Stimulated activated naive CD8-positive, alpha-beta T cell treated with anti-CD3 and anti-CD28 coated beads, Interleukin-15, Interleukin-2, amounts not matched to agents 100 U/mL and 50 U/mL, for 24 hours (primary cell): Measurements from ENCODE around the gene NSD1.
"Not testable (repeated sequence)": the region's sequence is repeated elsewhere in the genome, so short reads cannot be mapped to it uniquely, and the experiment has no call there.

Experiments used
- ATAC-seq: fragments of 150-1000 bp; cut with Tn5 transposase; one replicate; pipeline ENCODE4 v1.10.0; 2021
- DNase-seq: peaks from one replicate; pipeline ENCODE4 v3.0.0; 2021

NSD1 gene

DNA sequence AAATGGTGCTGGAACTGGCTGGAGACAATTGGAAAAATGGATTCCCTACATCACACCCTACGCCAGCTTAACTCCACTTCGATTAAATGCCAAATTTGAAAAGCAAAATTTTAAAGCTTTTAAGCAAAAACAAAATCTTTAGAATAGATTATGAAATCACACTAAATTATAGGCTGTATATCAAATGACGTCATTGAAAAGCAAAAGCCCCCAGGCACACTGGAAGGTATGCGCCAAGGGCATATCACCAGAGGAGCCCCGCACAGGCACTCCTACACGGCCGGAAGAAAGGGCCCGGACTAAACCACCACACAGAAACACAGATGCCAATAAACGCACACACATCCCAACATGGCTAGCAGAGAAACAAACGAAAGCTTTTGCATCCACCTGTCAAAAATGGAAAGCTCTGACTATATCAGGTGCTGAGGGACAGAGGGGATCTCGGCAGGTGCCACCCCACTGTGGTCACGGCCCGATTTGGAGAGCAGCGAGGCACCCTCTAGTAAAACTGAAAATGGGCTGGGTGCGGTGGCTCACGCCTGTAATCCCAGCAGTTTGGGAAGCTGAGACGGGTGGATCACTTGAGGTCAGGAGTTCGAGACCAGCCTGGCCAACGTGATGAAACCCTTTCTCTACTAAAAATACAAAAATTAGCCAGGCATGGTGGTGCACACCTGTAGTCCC lies 195.1 kb downstream of the NSD1 start:
- ATAC-seq (no peak), DNase-seq (no peak)

DNA sequence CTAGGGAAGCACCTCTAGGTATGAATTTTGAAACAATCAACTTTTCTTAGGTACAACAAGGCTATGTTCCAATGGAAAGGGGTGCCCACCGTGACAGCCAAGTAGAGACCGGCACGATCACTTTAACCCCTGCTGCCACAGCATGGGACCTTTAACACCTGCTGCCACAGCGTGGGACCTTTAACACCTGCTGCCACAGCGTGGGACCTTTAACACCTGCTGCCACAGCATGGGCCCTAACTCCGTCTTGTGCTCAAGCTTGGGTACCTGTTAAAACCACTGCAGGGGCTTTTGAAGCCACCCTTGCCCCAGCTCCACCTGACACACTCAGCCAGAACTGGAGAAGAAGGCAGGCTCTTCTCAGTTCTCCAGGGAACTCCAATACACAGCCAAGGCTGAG lies 196.3 kb downstream of the NSD1 start:
- ATAC-seq (no peak), DNase-seq (no peak)

DNA sequence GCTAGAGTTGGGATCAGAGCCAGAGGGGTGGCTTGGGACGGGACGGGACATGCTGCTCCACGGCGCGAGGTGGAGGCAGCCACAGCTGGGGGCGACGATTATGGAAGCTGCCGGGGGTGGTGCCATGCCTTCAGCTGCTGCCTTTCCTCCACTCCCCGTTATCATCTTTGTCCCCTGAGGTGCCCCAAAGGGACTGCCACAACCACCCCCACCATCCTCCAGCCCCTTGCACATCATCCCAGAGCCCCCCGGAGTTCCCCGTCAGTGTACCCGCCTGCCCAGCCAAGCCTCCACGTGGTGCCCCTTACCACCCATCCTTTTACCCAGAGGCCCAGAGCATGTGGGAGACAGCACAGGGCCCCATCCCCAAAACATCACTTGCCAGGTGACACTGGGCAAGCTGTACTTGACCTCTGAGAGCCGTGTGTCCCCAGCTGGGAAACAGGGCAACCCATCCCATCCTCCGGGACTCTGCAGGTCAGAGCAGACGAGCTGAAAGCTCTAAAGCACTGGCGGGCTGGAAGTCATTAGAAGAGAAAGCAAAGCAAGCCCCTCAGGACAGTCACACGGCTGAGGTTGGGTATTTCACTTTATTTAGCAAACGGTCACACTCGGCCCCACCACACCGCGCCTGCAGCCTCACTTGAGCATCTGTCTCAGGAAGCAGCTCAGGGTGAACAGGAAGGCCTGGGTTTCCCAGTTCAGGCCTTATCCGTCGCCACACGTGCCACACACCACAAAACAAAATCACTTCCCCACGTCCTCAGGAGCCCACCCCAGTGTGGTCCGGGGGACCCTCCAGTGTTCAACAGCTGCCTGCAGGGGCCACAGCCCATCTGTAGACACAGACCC lies 197.6 kb downstream of the NSD1 start:
- ATAC-seq, result no peak
- DNase-seq, result no peak

DNA sequence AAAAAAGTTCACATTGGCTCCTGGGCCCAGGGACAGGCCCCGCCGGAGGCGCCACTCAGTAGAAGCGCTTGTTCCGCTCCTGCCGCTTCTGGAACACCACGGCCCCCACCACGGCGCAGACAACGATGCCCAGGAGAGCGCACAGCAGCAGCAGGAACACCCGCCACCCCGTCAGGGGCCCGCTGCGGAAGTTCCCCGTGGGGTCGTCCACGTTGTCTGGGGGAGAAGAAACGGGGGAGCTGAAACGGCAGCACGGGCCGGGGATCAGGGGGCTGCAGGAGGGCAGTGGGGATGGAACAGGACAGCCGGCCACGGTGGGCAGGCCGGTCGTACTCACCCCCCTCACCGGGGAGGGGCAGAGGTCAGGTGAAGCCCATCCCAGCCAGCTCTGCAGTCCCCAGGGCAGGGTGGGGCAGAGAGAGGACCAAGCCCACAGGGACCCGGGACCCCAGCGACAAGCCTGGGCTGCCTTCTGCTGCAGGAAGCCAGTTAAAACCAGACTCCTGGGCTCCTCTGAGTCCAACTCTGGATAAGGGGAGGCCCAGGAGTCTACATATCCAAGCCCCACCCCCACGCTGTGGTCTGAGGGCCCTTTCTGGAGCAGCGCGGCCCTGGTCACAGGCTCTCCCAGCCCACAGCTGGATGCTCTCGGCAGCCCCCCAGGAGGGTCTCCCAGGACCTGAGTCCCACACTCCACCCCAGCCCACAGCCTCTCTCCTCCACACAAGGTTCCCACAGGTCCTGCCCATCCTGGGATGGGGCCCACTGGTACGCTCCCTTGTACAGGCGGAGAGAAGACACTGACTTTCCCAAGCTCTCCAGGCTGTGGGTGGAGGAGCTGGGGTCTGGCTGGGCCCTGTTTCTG lies 198.7 kb downstream of the NSD1 start:
- DNase-seq (no peak), ATAC-seq (no peak)

DNA sequence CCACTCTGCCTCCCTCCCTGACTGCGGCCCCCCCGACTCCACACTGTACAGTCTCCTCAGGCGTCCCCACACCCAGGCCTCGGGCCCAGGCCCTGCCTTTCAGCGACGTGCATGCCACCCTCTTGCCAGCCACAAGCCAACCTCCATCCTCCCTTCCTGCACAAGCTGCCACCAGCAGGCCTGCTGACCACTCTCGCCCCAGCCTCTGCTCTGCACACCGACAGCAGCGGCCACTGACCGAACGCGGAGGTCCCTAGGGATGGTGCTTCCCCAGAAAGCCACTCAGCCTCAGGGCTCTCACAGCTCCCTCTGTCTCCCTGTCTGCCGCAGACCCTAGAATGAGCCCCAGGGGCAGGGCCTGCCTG lies 199.3 kb downstream of the NSD1 start:
- DNase-seq, result no peak
- ATAC-seq, result no peak

DNA sequence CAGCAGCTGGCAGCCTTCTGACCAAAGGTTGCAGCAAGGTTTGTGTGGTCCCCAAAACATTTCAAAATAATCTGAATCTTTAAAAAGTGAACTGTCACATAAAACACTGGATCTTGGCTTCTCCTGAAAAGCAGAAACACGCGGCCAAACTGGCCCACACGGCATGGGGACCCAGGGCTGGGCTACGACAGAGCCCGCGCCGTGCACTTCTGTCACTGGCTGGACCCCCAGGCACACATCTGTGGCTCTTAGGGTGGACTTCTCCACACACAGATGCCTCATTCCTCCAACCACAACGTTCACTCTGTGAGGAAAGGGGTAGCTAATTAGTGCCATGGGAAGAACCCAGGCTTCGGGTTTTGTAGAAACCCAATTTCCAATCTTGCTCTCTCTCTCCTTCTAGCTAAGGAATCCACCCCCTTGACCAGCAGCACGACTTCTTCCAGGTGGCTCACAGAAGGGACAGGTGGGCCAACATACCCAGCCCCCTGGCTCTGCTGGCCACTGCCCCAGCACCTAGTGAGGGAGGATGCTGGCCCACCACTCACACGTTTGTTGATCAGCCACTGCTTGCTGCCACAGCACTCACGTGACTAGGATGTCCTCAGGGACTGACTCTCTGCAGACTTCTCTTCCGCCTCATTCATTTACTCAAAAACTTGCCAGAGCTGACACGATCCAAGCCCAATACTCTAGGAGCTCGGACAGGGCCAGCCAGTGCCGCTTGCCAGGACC lies 200.0 kb downstream of the NSD1 start:
- ATAC-seq (no peak), DNase-seq (no peak)

DNA sequence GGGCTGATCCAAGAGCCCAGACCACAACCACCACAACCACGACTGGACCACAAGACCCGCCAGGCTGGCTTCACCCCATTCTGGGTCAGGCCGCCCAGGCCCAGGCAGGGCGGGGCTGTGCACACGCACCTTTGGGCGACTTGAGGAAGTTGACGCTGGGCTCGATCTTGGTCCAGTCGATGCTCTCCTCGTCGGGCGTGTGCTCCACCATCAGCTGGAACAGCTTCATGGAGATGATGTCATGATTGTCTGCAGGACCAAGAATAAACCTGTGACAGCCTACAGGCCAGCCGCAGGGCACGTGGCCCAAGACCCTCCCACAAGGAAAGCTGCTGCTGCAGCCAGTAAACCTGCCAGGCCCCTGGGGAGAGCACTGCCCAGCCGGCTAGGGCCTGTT lies 200.6 kb downstream of the NSD1 start:
- no peak for DNase-seq

DNA sequence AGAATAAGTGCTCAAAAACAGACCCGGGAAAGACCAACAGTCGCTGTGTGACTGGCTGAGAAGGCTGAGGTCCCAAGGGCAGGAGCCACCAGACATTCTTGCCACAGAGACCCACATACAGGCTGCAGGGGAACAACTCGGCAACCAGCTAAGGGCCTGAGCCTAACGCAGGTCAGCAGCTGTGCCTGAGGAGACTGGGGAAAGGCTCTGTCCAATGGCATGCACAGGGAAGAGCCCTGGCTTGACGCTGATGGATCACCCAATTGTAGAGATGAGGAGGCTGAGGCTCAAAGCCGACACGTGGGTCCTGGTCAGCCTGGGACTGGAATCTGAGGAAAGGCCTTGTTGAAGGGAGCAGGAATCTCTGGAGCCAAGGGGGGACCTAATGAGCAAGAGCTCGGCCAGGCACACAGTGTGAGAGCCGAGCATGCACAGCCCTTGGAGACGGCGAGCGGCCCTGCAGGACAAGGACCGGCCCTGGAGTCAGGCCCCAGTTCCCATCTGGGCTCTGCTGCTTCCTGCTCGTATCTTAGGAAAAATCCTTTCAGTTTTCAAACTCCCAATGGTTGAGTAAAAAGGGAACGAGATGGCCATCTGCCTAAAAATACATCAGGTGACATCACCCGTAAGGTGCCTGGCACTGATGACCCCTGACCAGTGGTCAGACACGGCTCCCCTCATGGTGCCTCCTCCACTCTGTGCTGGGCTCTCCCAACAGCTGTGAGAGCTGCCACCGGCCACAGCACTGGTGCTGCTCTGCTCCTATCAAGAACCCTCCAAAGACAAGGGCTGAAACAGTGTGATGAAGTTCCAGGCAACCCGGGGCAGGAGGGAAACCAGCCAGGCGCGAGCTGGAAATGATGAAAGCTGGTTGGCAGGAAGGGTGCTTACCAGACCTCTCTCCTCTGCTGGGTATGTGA lies 201.5 kb downstream of the NSD1 start:
- ATAC-seq (no peak), DNase-seq (no peak)

More for the DNA sequence above, 200.6 kb downstream of the NSD1 start:
- no peak for ATAC-seq

DNA sequence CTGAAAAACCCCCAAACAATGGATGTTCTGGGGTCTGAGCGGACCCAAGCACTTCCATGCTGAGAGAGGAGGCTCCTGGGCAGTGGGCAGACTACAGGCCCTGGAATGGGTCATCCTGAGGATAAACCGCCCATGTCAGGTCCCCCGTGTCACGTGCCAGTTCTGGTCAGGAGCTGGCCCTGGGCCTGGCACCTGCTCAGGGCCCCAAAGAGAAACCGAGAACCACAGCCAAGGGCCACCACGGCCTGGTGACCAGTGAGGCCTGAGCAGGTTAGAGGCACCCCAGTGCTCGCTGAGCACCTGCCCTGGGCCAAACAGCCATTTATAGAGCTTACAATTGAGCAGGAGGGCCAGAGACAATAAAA lies 202.1 kb downstream of the NSD1 start:
- no peak for ATAC-seq
- DNase-seq, result no peak

DNA sequence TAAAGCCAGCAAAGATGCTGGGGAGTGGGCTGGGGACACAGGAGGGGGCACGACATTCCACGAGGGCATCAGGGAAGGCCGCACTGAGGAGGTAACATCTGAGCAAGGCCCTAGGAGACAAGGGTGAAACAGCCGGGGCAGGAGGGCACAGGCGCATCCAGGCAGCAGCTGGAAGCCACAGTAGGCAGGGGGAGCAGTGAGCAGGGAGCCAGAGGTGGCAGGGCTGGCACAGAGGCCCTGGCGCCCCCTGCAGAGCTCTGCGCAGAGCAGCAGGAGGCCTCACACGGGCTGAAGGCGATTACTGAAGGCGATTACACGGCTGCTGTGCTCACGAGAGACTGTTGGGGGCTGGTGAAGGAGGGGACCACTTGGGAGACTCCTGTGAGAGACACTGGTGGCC lies 202.5 kb downstream of the NSD1 start:
- peak; percentile 51 for DNase-seq
- ATAC-seq, result peak; percentile 78

DNA sequence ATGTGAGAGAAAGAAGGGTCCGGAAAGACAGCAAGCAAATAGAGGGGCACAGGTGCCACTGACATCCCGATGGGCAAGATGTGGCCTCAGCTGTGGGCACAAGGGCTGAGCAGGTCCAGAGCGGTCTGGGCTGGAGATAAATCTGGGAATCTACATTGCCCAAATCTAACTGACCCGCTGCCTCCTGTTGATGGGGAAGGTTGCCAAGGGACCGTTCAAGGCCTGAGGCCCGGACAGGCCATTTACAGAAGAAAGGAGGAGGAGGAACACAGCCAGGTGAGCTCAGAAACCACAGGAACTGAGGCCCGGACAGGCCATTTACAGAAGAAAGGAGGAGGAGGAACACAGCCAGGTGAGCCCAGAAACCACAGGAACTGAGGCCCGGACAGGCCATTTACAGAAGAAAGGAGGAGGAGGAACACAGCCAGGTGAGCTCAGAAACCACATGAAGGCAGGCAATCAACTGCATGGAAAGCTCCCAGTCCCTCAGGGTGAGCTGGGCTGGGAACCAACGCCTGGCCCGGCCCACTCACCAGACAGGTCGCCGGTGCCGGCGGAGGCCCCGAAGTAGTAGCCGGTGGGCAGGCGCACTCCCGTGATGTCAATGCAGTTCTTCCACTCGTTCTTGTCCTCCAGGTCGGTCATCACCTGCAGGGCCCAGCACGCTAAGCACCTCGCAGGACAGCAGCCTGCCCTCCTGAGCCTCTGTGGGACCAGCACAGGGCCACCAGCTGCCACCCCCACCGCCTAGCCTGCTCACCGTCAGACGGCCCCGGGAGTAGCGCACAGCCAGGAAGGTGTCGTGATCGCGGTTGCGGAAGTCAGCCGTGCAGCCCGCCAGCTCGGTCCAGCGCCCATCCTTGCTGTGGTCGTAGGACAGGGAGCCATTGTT lies 203.3 kb downstream of the NSD1 start:
- ATAC-seq (no peak), DNase-seq (no peak)

DNA sequence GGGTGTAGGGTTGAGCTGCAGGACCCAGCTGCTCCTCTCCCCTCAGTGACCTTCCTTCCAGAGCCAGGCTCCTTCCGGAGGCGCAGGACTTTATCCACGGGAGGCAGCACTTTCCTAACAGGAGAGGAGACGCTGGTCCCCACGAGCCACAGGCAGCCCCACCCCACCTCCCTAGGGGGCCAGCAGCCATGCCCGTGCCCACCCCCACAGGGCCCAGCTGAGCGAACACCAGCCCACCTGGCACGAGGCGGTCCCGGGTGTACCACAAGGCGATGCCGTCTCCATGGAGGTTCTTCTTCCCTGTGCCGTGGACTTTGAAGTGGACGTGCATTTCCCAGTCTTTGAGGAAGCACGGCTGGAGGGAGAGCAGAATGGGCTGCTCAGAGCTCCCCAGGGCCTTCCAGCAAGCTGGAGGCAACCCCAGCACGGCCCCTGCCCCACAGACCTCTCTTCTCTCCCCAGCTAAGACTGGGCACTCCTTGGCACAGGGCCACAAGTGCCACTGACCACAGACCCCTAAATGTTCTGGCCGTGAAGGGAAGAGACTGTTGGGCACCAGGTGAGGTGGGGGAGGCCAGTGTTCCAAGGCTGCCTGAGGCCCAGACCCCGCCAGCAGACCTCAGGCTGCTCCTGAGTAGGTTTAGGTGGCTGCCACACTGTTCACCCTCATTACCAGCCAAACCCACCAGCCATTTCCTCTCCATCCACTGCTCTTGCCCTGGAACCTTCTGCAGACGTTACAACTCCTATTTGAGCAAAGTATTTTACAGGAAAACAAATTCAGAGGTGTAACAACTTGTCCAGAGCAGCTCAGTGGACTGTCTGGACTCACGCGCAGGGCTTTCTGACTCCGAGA lies 204.9 kb downstream of the NSD1 start:
- ATAC-seq, result no peak

DNA sequence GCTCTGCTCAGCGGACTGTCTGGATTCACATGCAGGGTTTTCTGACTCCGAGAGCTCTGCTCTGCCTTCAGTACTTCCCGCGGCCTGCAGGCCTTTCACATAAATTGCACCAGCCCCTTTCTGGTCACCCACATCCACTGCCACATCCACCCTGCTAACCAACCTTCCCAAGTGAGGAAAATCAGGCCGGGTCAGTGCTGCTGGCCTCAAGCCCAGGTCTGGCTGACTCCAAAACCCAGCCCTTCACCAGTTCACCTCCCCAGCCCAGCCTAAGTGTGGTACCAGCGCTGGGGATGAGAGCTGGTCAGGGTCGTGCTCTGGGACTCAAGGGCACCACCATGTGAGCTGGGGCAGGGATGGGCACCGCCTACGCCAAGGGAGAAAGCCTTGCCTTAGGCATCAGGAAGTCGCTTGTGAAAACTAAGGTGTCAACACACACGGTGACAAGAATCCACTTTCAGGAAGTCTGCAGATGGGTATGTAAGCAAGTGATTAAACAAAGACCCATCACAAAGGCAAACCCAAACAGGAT lies 205.6 kb downstream of the NSD1 start:
- no peak for ATAC-seq
- no peak for DNase-seq

More for the DNA sequence above, 204.9 kb downstream of the NSD1 start:
- DNase-seq, result no peak

DNA sequence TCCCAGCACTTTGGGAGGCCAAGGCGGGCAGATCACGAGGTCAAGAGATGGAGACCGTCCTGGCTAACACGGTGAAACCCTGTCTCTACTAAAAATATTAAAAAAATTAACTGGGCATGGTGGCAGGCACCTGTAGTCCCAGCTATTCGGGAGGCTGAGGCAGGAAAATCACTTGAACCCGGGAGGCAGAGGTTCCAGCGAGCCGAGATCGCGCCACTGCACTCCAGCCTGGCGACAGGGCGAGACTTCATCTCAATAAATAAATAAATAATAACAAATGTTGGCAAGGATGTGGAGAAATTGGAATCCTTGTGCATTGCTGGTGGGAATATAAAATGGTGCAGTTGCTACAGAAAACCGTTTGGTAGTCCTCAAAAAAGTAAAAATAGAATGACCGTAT lies 209.4 kb downstream of the NSD1 start:
- not testable (repeated sequence) for DNase-seq, ATAC-seq

DNA sequence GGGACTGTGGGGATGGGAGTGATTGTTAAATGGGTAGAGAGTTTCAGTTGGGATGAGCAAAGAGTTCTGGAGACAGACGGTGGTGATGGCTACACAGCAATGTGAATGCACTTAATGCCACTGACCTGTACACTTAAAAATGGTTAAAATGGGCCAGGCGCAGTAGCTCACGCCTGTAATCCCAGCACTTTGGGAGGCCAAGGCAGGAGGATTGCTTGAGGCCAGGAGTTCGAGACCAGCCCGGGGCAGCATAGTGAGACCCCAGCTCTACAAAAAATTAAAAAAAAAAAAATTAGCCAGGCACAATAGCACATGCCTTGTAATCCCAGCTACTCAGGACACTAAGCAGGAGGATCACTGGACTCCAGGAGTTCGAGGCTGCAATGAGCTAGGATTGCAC lies 210.2 kb downstream of the NSD1 start:
- no peak for ATAC-seq
- DNase-seq, result no peak

DNA sequence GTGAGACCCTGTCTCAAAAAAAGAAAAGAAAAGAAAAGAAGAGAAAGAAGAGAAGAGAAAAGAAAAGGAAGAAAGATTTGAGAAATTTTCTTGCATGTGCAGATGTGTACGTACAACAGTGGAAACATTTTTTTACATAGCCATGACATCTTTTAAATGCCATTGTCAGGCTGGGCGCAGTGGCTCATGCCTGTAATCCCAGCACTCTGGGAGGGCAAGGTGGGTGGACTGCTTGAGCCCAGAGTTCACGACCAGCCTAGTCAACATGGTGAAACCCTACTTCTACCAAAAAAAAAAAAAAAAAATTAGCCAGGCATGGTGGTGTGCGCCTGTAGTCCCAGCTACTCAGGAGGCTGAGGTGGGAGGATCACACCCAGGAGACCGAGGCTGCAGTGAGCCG lies 211.3 kb downstream of the NSD1 start:
- ATAC-seq, result no peak
- no peak for DNase-seq

DNA sequence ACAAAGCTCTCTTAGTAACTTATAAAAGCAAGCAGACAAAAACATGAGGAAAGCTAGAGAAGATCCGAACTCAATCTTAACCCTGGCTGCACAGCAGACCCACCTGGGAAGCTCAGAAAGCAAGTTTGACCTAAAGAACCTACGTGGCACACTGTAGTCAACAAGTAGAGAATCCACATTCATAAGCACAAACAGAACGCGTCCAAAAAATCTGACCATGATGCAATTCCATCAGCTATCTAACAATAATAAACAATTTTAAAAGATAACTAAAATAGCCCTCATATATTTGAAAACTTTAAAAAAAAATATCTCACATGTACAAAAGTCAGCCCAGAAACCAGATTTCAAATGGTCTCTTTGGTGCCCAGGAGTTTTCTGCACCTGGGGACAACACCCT lies 213.2 kb downstream of the NSD1 start:
- DNase-seq, result no peak
- no peak for ATAC-seq

DNA sequence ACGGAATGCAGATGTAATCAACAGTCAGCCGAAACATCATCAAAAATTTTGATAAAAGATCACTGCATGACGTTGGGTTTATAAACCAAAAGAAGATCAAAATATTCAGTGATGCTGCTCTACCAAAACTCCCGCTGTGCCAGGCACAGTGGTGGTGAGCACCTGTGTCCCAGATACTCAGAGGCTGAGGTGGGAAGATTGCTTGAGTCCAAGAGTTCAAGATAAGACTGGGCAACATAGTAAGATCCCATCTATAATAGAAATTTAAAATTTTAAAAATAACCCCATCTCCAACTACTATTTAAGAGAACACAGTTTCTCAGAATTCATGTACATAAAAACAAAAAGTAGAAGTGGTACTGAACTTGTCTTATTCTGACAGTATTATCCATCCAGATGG lies 214.1 kb downstream of the NSD1 start:
- no peak for DNase-seq
- no peak for ATAC-seq

DNA sequence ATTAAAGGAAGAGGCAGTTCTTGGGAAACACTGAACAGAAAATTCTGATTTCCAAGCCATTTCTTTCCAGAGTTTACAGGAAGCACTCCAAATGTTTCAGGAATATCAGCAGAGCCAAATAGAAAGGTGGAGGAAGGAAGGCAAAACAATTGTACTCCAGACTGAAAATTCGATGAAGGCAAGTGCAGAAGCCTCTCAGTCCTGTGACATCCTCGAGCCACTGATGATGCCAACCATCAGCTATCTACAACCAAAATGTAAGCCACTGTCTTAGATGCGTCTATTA lies 215.7 kb downstream of the NSD1 start:
- DNase-seq (no peak), ATAC-seq (no peak)
